H1 (cell line): ENCODE results near the gene CBLN3.

ENCODE experiments used
- ASH2L ChIP-seq: fragments of 200-600, 300-600 bp; sonication (generic); IDR thresholded peaks from one replicate; pipeline ENCODE4 v1.7.1; 2017; ENCODE audit warnings: low read length
- BCL11A ChIP-seq, 2 experiments: IDR thresholded peaks; one replicate each; pipeline ENCODE4 v1.6.1; 2011; ENCODE audit warnings: low read depth in 2 of 2, low read length in 2 of 2, mild to moderate bottlenecking in 2 of 2
- CTCF ChIP-seq, 3 experiments: IDR thresholded peaks; 1 replicate in 2 of 3; 2 replicates in 1 of 3; pipeline versions ENCODE4 v1.5.1 to v1.6.1; 2011; ENCODE audit warnings: low read length in 3 of 3, mild to moderate bottlenecking in 3 of 3, inconsistent platforms in 2 of 3, low read depth in 1 of 3, moderate library complexity in 1 of 3; ENCODE audit not compliant: insufficient read depth in 1 of 3; ENCODE audit errors: control extremely low read depth in 1 of 3
- EZH2 ChIP-seq: fragments of 200-600 bp; sonication (generic); IDR thresholded peaks from 2 replicates; pipeline ENCODE4 v1.7.1; 2012; ENCODE audit warnings: low read depth, mild to moderate bottlenecking, moderate library complexity, low read length, inconsistent platforms; ENCODE audit not compliant: severe bottlenecking
- GTF2F1 ChIP-seq: IDR thresholded peaks from 2 replicates; pipeline ENCODE4 v1.6.1; 2012; ENCODE audit warnings: low read depth, low read length, improper control_type of control experiment, borderline replicate concordance
- POLR2A ChIP-seq, 2 experiments: IDR thresholded peaks; 1 replicate in 1 of 2; 2 replicates in 1 of 2; pipeline ENCODE4 v1.6.1; 2011; ENCODE audit warnings: low read depth in 2 of 2, low read length in 2 of 2, mild to moderate bottlenecking in 2 of 2; ENCODE audit errors: control extremely low read depth in 1 of 2
- POLR2AphosphoS5 ChIP-seq: IDR thresholded peaks from 2 replicates; pipeline ENCODE4 v1.6.1; 2011; ENCODE audit warnings: low read depth, low read length
- RAD21 ChIP-seq, 2 experiments: IDR thresholded peaks in 1 of 2; conservative IDR thresholded peaks in 1 of 2; 2 replicates each; pipeline ENCODE4 v1.6.1; 2011; ENCODE audit warnings: low read depth in 2 of 2, low read length in 2 of 2, improper control_type of control experiment in 1 of 2, inconsistent platforms in 1 of 2, mild to moderate bottlenecking in 1 of 2, moderate library complexity in 1 of 2
- SP1 ChIP-seq: IDR thresholded peaks from 2 replicates; pipeline ENCODE4 v1.6.1; 2011; ENCODE audit warnings: low read depth, low read length
- YY1 ChIP-seq: IDR thresholded peaks from 2 replicates; pipeline ENCODE4 v1.6.1; 2011; ENCODE audit warnings: low read depth, mild to moderate bottlenecking, low read length
- TF ChIP-seq, protein P1 (sequence below): IDR thresholded peaks from 2 replicates; pipeline ENCODE4 v1.6.1; 2011; ENCODE audit warnings: low read length, improper control_type of control experiment

- TF ChIP-seq YY1 (no peak), POLR2A (IDR thresholded peaks at IDR 0.05; ENCODE audit: control extremely low read depth in 1 of 2, low read depth in 2 of 2, low read length in 2 of 2) (no peak), CTCF (IDR thresholded peaks at IDR 0.05; ENCODE audit: control extremely low read depth in 1 of 3, insufficient read depth in 1 of 3, low read depth in 1 of 3, low read length in 3 of 3) (no peak), POLR2AphosphoS5 (no peak), RAD21 (IDR thresholded peaks at IDR 0.05 in 1 of 2, conservative IDR thresholded peaks at IDR 0.05 in 1 of 2; ENCODE audit: low read depth in 2 of 2, low read length in 2 of 2) (no peak), ASH2L (peak; percentile 58), SP1 (no peak), GTF2F1 (no peak), BCL11A (IDR thresholded peaks at IDR 0.05; ENCODE audit: low read depth in 2 of 2, low read length in 2 of 2) (no peak), EZH2 (no peak)
- TF ChIP-seq, protein P1, sequence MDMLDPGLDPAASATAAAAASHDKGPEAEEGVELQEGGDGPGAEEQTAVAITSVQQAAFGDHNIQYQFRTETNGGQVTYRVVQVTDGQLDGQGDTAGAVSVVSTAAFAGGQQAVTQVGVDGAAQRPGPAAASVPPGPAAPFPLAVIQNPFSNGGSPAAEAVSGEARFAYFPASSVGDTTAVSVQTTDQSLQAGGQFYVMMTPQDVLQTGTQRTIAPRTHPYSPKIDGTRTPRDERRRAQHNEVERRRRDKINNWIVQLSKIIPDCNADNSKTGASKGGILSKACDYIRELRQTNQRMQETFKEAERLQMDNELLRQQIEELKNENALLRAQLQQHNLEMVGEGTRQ, result no peak
Observed at GRCh38 chr14:24398653-24399446, 30.6 kb downstream of the CBLN3 start, which contains the start of gene NYNRIN.
